ENCODE measurements around the gene TMLHE. TPM values are rescaled to one million over a fixed set of nuclear protein-coding genes. Genes with fewer than 3 reads are reported as not detected.
"Not testable (repeated sequence)": the region's sequence is repeated elsewhere in the genome, so short reads cannot be mapped to it uniquely, and the experiment has no call there.

The TMLHE gene
- total RNA-seq, 1 donor from 2014 or later: 27.6 TPM

DNA sequence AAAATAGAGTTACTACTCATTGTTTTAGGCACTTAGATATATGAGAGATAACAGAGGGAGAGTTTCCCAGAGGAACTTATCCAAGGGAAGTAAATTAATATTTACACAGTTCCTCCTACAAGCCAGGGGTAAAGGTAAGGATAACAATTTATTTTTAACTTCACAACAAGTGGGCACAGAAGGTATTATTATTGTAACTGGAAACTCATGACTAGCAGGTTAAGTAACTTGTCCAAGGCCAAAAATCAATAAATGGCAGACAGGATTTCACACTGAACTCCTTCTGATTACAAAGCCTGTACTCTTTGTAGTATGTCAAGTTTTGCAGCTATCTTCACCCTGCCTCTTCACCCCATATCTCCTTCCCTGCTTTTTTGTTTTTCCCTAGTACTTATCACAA is 107.5 kb downstream of the TMLHE start:
- Histone ChIP-seq H3K9ac (no peak overlapping the region), H3K4me1 (no peaks in the 10 kb centered on the region), H3K27ac (no peak overlapping the region), H3F3A (ENCODE audit: low read depth) (no peaks in the 10 kb centered on the region), H3K9me3 (ENCODE audit: low read depth) (peaks cover 5% of the 10 kb centered on the region), H3K79me2 (ENCODE audit: low read depth) (no peaks in the 10 kb centered on the region), H3K27me3 (no peaks in the 10 kb centered on the region), H2AFZ (replicated peaks) (no peak overlapping the region), H3K36me3 (no peaks in the 10 kb centered on the region), H3K4me3 (no peak overlapping the region), H3K4me2 (no peak overlapping the region), H4K20me1 (ENCODE audit: low read depth) (no peaks in the 10 kb centered on the region)
- TF ChIP-seq EZH2phosphoT487 (IDR thresholded peaks at IDR 0.05) (no peak), EZH2 (IDR thresholded peaks at IDR 0.05) (no peak)
- TF ChIP-seq, protein P1, sequence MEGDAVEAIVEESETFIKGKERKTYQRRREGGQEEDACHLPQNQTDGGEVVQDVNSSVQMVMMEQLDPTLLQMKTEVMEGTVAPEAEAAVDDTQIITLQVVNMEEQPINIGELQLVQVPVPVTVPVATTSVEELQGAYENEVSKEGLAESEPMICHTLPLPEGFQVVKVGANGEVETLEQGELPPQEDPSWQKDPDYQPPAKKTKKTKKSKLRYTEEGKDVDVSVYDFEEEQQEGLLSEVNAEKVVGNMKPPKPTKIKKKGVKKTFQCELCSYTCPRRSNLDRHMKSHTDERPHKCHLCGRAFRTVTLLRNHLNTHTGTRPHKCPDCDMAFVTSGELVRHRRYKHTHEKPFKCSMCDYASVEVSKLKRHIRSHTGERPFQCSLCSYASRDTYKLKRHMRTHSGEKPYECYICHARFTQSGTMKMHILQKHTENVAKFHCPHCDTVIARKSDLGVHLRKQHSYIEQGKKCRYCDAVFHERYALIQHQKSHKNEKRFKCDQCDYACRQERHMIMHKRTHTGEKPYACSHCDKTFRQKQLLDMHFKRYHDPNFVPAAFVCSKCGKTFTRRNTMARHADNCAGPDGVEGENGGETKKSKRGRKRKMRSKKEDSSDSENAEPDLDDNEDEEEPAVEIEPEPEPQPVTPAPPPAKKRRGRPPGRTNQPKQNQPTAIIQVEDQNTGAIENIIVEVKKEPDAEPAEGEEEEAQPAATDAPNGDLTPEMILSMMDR (IDR thresholded peaks at IDR 0.05): no peak
- Mint-ChIP-seq H3K4me3 (no peak overlapping the region), H3K9me3 (no peaks in the 10 kb centered on the region), H3K4me1 (no peaks in the 10 kb centered on the region), H3K36me3 (peaks cover 3% of the 10 kb centered on the region), H3K27ac (no peak overlapping the region), H3K27me3 (ENCODE audit: insufficient read depth, low read depth) (no peaks in the 10 kb centered on the region)
- no peak for DNase-seq (ENCODE audit: low spot score)

DNA sequence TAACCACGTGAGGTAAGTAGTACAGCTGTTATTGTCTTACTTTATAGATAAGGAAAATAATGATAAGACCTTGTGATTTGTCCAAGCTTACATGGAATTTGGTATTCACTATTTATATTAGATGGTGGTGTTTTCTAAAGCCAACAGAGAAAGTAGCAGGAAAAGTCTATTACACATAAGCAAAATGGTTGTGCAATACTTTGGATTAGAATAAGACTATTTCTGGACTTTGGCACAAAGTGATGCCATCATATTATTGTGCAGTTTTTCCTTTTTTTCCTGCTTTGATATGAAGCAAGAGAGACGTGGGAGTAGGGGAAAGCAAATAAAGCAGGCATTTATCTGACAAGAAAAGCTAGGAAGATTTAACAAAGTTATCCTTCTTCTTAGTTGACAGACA is 117.6 kb downstream of the TMLHE start:
- not testable (repeated sequence) for H3K9ac ChIP-seq; H3K9me3 Mint-ChIP-seq; H3K27ac ChIP-seq; H3K36me3 Mint-ChIP-seq; H3K36me3 ChIP-seq; H3K27me3 Mint-ChIP-seq (ENCODE audit: insufficient read depth, low read depth); H3K27ac Mint-ChIP-seq; H2AFZ ChIP-seq (replicated peaks); H3K4me3 Mint-ChIP-seq; H3K4me2 ChIP-seq; H3K9me3 ChIP-seq (ENCODE audit: low read depth); H3F3A ChIP-seq (ENCODE audit: low read depth); H3K4me1 ChIP-seq; H4K20me1 ChIP-seq (ENCODE audit: low read depth); H3K4me3 ChIP-seq; H3K4me1 Mint-ChIP-seq; H3K79me2 ChIP-seq (ENCODE audit: low read depth); DNase-seq (ENCODE audit: low spot score); H3K27me3 ChIP-seq

DNA sequence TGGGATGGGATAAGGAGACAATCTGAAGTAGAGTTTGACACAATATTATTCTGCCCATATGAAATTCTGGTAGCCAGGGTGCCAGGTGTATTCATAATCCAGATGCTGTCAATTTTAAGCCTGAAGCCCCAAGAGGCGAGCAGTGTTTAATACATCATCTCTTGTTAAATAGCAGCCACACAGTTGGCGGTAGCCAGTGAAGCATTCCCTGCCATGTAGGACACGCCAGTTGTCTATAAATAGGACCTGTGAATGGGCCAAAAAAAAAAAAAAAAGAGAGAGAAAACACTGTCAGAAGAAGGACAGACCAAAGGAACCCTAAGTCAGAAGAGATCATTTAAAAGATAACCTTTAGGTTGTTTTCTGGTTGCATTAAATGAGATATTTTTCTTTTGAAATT is 121.3 kb downstream of the TMLHE start:
- not testable (repeated sequence) for H3K27ac Mint-ChIP-seq; DNase-seq (ENCODE audit: low spot score); H3K36me3 Mint-ChIP-seq; H2AFZ ChIP-seq (replicated peaks); H4K20me1 ChIP-seq (ENCODE audit: low read depth); H3K4me1 Mint-ChIP-seq; H3K4me3 Mint-ChIP-seq; H3K9ac ChIP-seq; H3K4me3 ChIP-seq; H3K27ac ChIP-seq; H3F3A ChIP-seq (ENCODE audit: low read depth); H3K9me3 ChIP-seq (ENCODE audit: low read depth); H3K4me2 ChIP-seq; H3K79me2 ChIP-seq (ENCODE audit: low read depth); H3K9me3 Mint-ChIP-seq; H3K27me3 Mint-ChIP-seq (ENCODE audit: insufficient read depth, low read depth); H3K36me3 ChIP-seq; H3K4me1 ChIP-seq; H3K27me3 ChIP-seq

DNA sequence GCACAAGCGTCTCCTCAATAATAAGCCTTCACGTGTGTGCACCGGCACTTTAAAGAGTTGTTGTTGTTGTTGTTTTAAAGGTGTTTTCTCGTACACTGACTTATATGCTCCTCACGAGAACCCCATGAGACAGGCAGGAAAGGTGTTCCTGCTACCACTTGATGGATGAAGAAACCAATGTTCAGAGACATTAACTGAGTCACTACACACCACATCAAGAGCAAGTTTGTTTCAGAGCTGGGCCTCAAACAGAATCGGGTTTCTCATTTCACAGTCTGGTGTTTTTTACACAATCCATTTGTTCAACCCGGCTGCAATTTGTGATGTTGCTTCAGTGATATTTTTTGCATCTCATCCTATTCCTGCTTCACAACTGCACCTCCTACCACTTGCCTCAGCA is 135.6 kb downstream of the TMLHE start:
- H3K4me1 Mint-ChIP-seq; H3F3A ChIP-seq (ENCODE audit: low read depth); H3K27me3 Mint-ChIP-seq (ENCODE audit: insufficient read depth, low read depth); H3K9me3 ChIP-seq (ENCODE audit: low read depth); H3K4me2 ChIP-seq; H4K20me1 ChIP-seq (ENCODE audit: low read depth); H3K36me3 ChIP-seq; H3K4me1 ChIP-seq; H3K36me3 Mint-ChIP-seq; H3K9me3 Mint-ChIP-seq; H3K27ac ChIP-seq; H2AFZ ChIP-seq (replicated peaks); H3K4me3 Mint-ChIP-seq; H3K79me2 ChIP-seq (ENCODE audit: low read depth); H3K9ac ChIP-seq; DNase-seq (ENCODE audit: low spot score); H3K27me3 ChIP-seq; H3K4me3 ChIP-seq; H3K27ac Mint-ChIP-seq: not testable (repeated sequence)

DNA sequence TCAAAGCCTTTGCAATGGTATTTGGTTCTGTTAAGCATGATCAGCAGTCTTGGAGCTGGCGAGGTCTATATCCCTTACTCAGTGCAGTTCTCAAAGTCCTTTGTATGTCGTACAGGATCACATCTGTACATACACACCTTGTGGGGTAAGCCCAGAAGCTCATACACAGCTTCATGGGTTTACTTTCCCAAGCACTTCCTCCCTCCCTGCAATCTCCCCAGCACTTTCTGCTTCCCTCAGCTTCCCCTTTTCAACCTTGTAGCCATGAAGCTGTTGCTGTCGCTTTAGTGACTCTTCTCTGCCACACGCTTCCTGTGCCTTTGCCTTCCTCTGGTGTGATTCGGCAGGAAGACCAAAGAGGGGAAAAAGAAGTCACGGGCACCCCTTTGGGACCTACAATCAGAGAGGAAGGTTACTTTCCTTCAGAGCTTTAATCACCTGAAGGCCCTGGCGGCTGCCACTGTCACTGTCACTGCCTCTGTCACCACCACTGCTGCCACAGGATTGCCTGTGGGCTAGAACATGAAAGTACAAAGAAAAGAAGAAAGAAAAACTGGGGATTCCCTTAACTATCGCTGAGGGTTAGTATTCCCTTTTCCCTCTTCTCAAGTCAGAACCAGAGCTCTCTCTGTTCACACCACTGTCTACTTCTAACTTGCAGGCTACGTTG is 146.3 kb downstream of the TMLHE start:
- not testable (repeated sequence) for H3K36me3 ChIP-seq; H3K9me3 ChIP-seq (ENCODE audit: low read depth); H3K4me1 ChIP-seq; H3K4me3 ChIP-seq; H3K27ac ChIP-seq; H3K9ac ChIP-seq; DNase-seq (ENCODE audit: low spot score); H3K4me2 ChIP-seq; H3K27me3 Mint-ChIP-seq (ENCODE audit: insufficient read depth, low read depth); H3K4me3 Mint-ChIP-seq; H4K20me1 ChIP-seq (ENCODE audit: low read depth); H3F3A ChIP-seq (ENCODE audit: low read depth); H3K9me3 Mint-ChIP-seq; H3K4me1 Mint-ChIP-seq; H3K79me2 ChIP-seq (ENCODE audit: low read depth); H3K27me3 ChIP-seq; H2AFZ ChIP-seq (replicated peaks); H3K36me3 Mint-ChIP-seq; H3K27ac Mint-ChIP-seq

DNA sequence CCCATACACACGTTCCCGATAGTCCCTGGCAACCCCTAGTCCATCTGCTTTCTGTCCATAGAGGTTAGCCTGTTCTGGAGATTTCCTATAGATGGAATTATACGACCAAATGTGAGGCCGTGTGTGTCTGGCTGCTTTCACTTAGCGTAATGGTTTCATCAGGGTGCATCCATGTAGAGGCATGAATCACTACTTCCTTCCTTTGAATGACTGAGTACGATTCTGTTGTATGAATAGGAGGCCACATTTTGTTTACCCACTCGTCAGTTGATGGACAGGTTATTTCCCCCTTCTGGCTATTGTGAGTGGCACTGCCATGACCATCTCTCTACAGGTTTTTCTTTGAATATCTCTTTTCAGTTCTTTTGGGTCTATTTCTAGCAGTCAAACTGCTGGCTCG is 152.3 kb downstream of the TMLHE start:
- not testable (repeated sequence) for H3K4me3 Mint-ChIP-seq; H3K79me2 ChIP-seq (ENCODE audit: low read depth); H3K27ac ChIP-seq; H3K9me3 Mint-ChIP-seq; H3K36me3 ChIP-seq; H3K27ac Mint-ChIP-seq; H3K4me2 ChIP-seq; H3K27me3 ChIP-seq; H2AFZ ChIP-seq (replicated peaks); H3K9ac ChIP-seq; H4K20me1 ChIP-seq (ENCODE audit: low read depth); H3K9me3 ChIP-seq (ENCODE audit: low read depth); H3K4me3 ChIP-seq; H3K4me1 ChIP-seq; H3K27me3 Mint-ChIP-seq (ENCODE audit: insufficient read depth, low read depth); H3F3A ChIP-seq (ENCODE audit: low read depth); DNase-seq (ENCODE audit: low spot score); H3K36me3 Mint-ChIP-seq; H3K4me1 Mint-ChIP-seq

DNA sequence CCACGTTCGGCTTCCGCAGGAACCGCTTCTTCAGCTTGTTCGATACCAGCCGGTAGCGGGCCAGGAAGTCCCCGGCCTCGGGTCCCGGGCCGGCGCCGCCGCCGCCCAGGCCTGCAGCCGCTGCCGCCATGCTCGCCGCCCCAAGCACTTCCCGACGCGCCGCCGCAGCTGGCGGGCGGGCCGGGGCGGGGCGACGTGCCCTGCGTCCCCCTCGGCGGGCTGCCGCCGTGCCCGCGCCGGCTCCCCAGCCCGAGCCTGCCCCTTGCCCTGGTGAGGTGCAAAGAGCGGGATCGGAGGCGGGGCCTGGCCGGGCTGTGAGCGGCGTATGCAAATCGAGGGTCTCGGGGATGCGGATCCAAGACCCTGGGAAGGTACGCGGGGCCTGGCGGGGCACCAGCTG is 154.3 kb downstream of the TMLHE start, which contains the start of gene F8A3:
F8A3 (minus strand) TSS at position 150 of the 400 bp plus-strand sequence; CDS start at position 130, 20 bp downstream.
- not testable (repeated sequence) for H3K4me2 ChIP-seq; H2AFZ ChIP-seq (replicated peaks); H3K9me3 ChIP-seq (ENCODE audit: low read depth); H3K4me1 Mint-ChIP-seq; H3K4me3 ChIP-seq; H3K27me3 Mint-ChIP-seq (ENCODE audit: insufficient read depth, low read depth); H3K36me3 Mint-ChIP-seq; H3K36me3 ChIP-seq; H3F3A ChIP-seq (ENCODE audit: low read depth); H4K20me1 ChIP-seq (ENCODE audit: low read depth); H3K27me3 ChIP-seq; H3K4me3 Mint-ChIP-seq; H3K9me3 Mint-ChIP-seq; H3K79me2 ChIP-seq (ENCODE audit: low read depth); DNase-seq (ENCODE audit: low spot score); H3K9ac ChIP-seq; H3K4me1 ChIP-seq; H3K27ac Mint-ChIP-seq; H3K27ac ChIP-seq
